Measurements from ENCODE around the gene UBE4B. TPM values are rescaled to one million over a fixed set of nuclear protein-coding genes. Genes with fewer than 3 reads are reported as not detected.

UBE4B gene
- total and polyA plus RNA-seq, 2 of the 13 experiments (the other 11 are each of a cell fraction or from before 2014, with no cell fraction given), result 15.2 to 24.8 TPM

DNA sequence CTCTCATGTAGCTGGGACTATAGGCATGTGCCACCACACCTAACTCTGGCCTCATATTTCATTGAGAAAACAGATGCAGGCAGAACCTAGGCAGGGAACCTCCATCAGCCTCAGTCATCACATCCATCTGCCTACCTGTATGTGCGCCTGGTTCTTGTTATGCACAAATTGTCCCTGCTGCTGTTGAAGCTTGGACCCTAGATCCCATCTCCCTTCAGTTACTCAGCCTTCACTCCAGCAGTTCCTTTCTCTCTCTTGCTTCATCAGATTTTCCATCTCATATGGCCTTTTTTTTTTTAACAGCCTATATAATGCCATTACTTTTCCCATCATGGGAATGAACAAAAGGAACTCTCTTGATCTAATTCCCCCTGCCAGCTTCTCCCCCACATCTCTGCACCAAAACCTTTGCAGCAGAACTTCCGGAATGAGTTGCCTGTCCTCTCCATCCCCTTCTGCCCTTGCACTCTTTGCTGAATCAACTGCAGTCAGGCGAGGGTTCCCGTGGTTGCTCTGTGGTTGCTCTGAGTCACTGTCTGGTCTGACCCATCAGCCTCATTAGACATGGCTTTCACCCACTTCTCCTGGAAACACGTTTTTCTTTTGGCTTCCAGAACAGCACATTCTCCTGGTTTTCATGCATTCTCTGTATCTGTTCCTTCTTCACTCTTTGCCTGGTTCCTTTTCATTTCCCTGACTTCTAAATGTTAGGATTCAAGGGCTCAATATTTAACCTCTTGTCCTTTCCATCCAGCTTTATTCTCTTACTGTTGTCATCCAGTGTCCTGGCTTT, 41.5 kb downstream of the UBE4B start:
- Histone ChIP-seq H3K27me3 (ENCODE audit: control insufficient read depth in 1 of 2, insufficient read depth in 2 of 2, low read length in 2 of 2) (no peaks in the 10 kb centered on the region), H3K9ac (ENCODE audit: insufficient read depth, low read depth, low read length) (no peak overlapping the region), H3K79me2 (ENCODE audit: insufficient read depth, low read length) (peaks cover 5% of the 10 kb centered on the region), H3K4me2 (ENCODE audit: low read depth, low read length) (no peak overlapping the region), H4K20me1 (ENCODE audit: insufficient read depth, low read length) (no peaks in the 10 kb centered on the region), H3K27ac (ENCODE audit: extremely low read length, insufficient read depth, low read length) (no peak overlapping the region), H2AFZ (ENCODE audit: low read length) (no peak overlapping the region), H3K36me3 (replicated peaks in 1 of 2; ENCODE audit: control insufficient read depth in 1 of 2, insufficient read depth in 2 of 2, low read length in 2 of 2) (peaks cover 10 to 37% of the 10 kb centered on the region in 2 experiments; a peak in 4 of 5 replicates), H3K4me1 (ENCODE audit: insufficient read depth, low read length) (no peaks in the 10 kb centered on the region), H3K9me3 (ENCODE audit: low read length) (no peaks in the 10 kb centered on the region), H3K4me3 (replicated peaks in 1 of 3; ENCODE audit: insufficient read depth in 1 of 3, low read depth in 2 of 3, low read length in 3 of 3) (no peak overlapping the region)
- no TSS peak for BruUV-seq (replicated peaks)
- WGBS (ENCODE audit: low lambda C conversion rate), result 78% methylated on average over 5 of the region's 5 CpGs
- ATAC-seq, result no peak
- no peak for DNase-seq (ENCODE audit: low spot score)
- in situ Hi-C loops (cut with HindIII; ENCODE audit: extremely low pct_ligation_motif_present, low pct_unique_long_range_greater_than_20kb), result no loop called here
- ChIA-PET CTCF (ENCODE audit: low intra/inter-chr PET ratio, low total read pairs) (no interaction called here), POLR2A (no interaction called here)
- no peak for FAIRE-seq
- intact Hi-C loops (cut with micrococcal nuclease; ENCODE audit: unreplicated experiment), result no loop called here
- TF ChIP-seq ZNF598 (CRISPR knock-in tag; IDR thresholded peaks at IDR 0.05; ENCODE audit: borderline replicate concordance), result no peak
- no peak for TF ChIP-seq ZNF570 (CRISPR knock-in tag; IDR thresholded peaks at IDR 0.05; ENCODE audit: borderline replicate concordance)
- TF ChIP-seq EHMT2 (IDR thresholded peaks at IDR 0.05; ENCODE audit: borderline replicate concordance, low read depth, low read length), result no peak
- TF ChIP-seq CCDC6 (CRISPR knock-in tag; IDR thresholded peaks at IDR 0.05), result no peak
- no peak for TF ChIP-seq TCF7 (IDR thresholded peaks at IDR 0.05; ENCODE audit: low read depth)
- TF ChIP-seq, protein P1, sequence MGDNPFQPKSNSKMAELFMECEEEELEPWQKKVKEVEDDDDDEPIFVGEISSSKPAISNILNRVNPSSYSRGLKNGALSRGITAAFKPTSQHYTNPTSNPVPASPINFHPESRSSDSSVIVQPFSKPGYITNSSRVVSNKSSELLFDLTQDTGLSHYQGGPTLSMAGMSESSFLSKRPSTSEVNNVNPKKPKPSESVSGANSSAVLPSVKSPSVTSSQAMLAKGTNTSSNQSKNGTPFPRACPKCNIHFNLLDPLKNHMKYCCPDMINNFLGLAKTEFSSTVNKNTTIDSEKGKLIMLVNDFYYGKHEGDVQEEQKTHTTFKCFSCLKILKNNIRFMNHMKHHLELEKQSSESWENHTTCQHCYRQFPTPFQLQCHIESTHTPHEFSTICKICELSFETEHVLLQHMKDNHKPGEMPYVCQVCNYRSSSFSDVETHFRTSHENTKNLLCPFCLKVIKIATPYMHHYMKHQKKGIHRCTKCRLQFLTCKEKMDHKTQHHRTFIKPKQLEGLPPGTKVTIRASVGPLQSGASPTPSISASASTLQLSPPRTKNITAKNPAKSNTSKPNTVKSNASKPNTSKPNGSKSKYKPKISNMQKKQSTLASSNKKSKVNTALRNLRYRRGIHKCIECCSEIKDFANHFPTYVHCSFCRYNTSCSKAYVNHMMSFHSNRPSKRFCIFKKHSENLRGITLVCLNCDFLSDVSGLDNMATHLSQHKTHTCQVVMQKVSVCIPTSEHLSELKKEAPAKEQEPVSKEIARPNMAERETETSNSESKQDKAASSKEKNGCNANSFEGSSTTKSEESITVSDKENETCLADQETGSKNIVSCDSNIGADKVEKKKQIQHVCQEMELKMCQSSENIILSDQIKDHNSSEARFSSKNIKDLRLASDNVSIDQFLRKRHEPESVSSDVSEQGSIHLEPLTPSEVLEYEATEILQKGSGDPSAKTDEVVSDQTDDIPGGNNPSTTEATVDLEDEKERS (CRISPR knock-in tag; IDR thresholded peaks at IDR 0.05), result no peak
- TF ChIP-seq ZNF672 (CRISPR knock-in tag; IDR thresholded peaks at IDR 0.05), result no peak
- no peak for TF ChIP-seq ZMYM3 (CRISPR knock-in tag; IDR thresholded peaks at IDR 0.05)

Data from HepG2 (cell line).